Stomach (tissue), 9 donors: ENCODE results near the gene TYW1. TPM values are rescaled to one million over a fixed set of nuclear protein-coding genes. Genes with fewer than 3 reads are reported as not detected.
"Not testable (repeated sequence)": the region's sequence is repeated elsewhere in the genome, so short reads cannot be mapped to it uniquely, and the experiment has no call there.

Experiments
- DNase-seq, 2 donors: peaks; one replicate each; pipeline versions ENCODE4 v3.0.0 to v3.0.0-alpha.2; 2013 to 2019
- H3K27ac ChIP-seq, 5 donors: fragments of 200-600 bp in 4 of 5; sonication (generic) in 4 of 5; one replicate each; pipeline ENCODE4 v1.5.1; 2013 to 2019; ENCODE audit warnings: mild to moderate bottlenecking in 1 of 5, moderate library complexity in 1 of 5
- H3K27me3 ChIP-seq, 3 donors: fragments of 200-600 bp; sonication (generic); one replicate each; pipeline ENCODE4 v1.5.1; 2017 to 2019; ENCODE audit warnings: mixed run types in 1 of 3
- H3K36me3 ChIP-seq, 4 donors: fragments of 200-600 bp; sonication (generic); 1 replicate in 3 of 4; 2 replicates in 1 of 4; pipeline ENCODE4 v1.5.1; 2016 to 2019
- H3K4me1 ChIP-seq, 4 donors: fragments of 200-600 bp; sonication (generic); one replicate each; pipeline ENCODE4 v1.5.1; 2016 to 2019
- H3K4me3 ChIP-seq, 4 donors: fragments of 200-600 bp; sonication (generic) in 3 of 4; one replicate each; pipeline ENCODE4 v1.5.1; 2016 to 2019; ENCODE audit warnings: mild to moderate bottlenecking in 1 of 4
- H3K9me3 ChIP-seq, 4 donors: fragments of 200-600 bp; sonication (generic); one replicate each; pipeline ENCODE4 v1.5.1; 2016 to 2019
- CTCF ChIP-seq, 7 experiments: fragments of 450-650 bp in 4 of 7; fragments of 200-600 bp in 3 of 7; sonication (generic) in 3 of 7; IDR thresholded peaks; one replicate each; pipeline ENCODE4 v1.5.1; 2016 to 2019; ENCODE audit warnings: antibody characterized with exemption in 7 of 7, control low read depth in 2 of 7, mild to moderate bottlenecking in 1 of 7
- POLR2A ChIP-seq, 4 donors: fragments of 450-650 bp; IDR thresholded peaks; one replicate each; pipeline ENCODE4 v1.6.1; 2016; ENCODE audit warnings: antibody characterized with exemption in 4 of 4, control low read depth in 2 of 4, mild to moderate bottlenecking in 1 of 4, moderate library complexity in 1 of 4
- POLR2AphosphoS5 ChIP-seq, 3 donors: sonication (generic); formaldehyde crosslinking; IDR thresholded peaks; one replicate each; pipeline ENCODE4 v1.6.1; 2016; ENCODE audit warnings: antibody characterized with exemption in 3 of 3
- WGBS, 5 donors: extraction: QIAGEN DNeasy Blood & Tissue Kit in 3 of 5; methylation state at CpG; one replicate each; pipeline versions ENCODE4 v1.1.5 to v1.1.7; 2013 to 2018; 5-methylcytosine and 5-hydroxymethylcytosine counted together
- intact Hi-C: fragments of 100-400 bp; cut with DNase I; formaldehyde crosslinking; loops from one replicate; pipeline ENCODE4 v1.15.1; 2023; ENCODE audit warnings: low total_unique reads
- polyA plus RNA-seq, 3 donors: library from polyadenylated mRNA; stranded (reverse); fragments of 200-250 nt; gene quantifications; one replicate each; pipeline ENCODE4 v1.2.3, GENCODE V29; 2013
- total RNA-seq, 5 donors: library from RNA; depleted of rRNA; stranded (reverse); fragments of >200 nt; gene quantifications; one replicate each; pipeline versions ENCODE4 v1.1.0 to v1.2.3, GENCODE V29; 2014 to 2016
- donor health status: healthy with polysubstance abuse.
- donor health status: Bipolar disorder and iron deficiency.
- donor health status: healthy.

The TYW1 gene
- total and polyA plus RNA-seq, 8 donors = 5.2 to 74.7 (median 11.0) TPM

GRCh38 chr7:67040832-67041231, 44.2 kb downstream of the TYW1 start:
- DNase-seq, intact Hi-C loops, H3K36me3 ChIP-seq, H3K27me3 ChIP-seq, H3K4me3 ChIP-seq, H3K9me3 ChIP-seq, H3K27ac ChIP-seq: not testable (repeated sequence)
- TF ChIP-seq CTCF (IDR thresholded peaks at IDR 0.05) = peak in 2 of 7 experiments; percentile 20 to 32
- 36 to 56% (median 45%) methylated on average over 2 of the region's 2 CpGs for WGBS, 5 donors
- peaks cover 0 to 24% (median 8%) of the 10 kb centered on the region in 4 donors for H3K4me1 ChIP-seq

- WGBS, 5 donors = 69 to 78% (median 76%) methylated on average over 5 of the region's 5 CpGs
- H3K27me3 ChIP-seq, intact Hi-C loops, H3K36me3 ChIP-seq, H3K4me3 ChIP-seq, H3K9me3 ChIP-seq: not testable (repeated sequence)
- TF ChIP-seq POLR2AphosphoS5 (IDR thresholded peaks at IDR 0.05) = peak in 1 of 3 donors; percentile 10
- Histone ChIP-seq H3K27ac (peak overlapping the region in 4 of 5 donors; percentile 9 to 64 (median 55)), H3K4me1 (peaks cover 0 to 24% (median 8%) of the 10 kb centered on the region in 4 donors)
- DNase-seq = peak; percentile 47 to 50
Measured at GRCh38 chr7:67042781-67043558, 46.3 kb downstream of the TYW1 start.

- peak in 1 of 3 donors; percentile 10 for TF ChIP-seq POLR2AphosphoS5 (IDR thresholded peaks at IDR 0.05)
- peaks cover 0 to 24% (median 8%) of the 10 kb centered on the region in 4 donors for H3K4me1 ChIP-seq
- H3K27me3 ChIP-seq, H3K4me3 ChIP-seq, intact Hi-C loops, H3K36me3 ChIP-seq, DNase-seq, H3K9me3 ChIP-seq: not testable (repeated sequence)
- H3K27ac ChIP-seq = peak overlapping the region in 4 of 5 donors; percentile 9 to 62 (median 51)
- 64 to 89% (median 77%) methylated on average over 4 of the region's 4 CpGs for WGBS, 5 donors
Measured at GRCh38 chr7:67043559-67043930, 46.9 kb downstream of the TYW1 start.

- H3K27ac ChIP-seq = no peak overlapping the region
- peaks cover 0 to 24% (median 8%) of the 10 kb centered on the region in 4 donors for H3K4me1 ChIP-seq
- H3K36me3 ChIP-seq = peaks cover 0 to 12% (median 8%) of the 10 kb centered on the region in 4 donors
- no peak for DNase-seq
- H3K9me3 ChIP-seq = no peaks in the 10 kb centered on the region
- no peaks in the 10 kb centered on the region for H3K27me3 ChIP-seq
- intact Hi-C loops = no loop called here
- WGBS, 5 donors = 80 to 88% (median 86%) methylated on average over 4 of the region's 4 CpGs
- H3K4me3 ChIP-seq = no peak overlapping the region
- no peak for TF ChIP-seq CTCF (IDR thresholded peaks at IDR 0.05)
- TF ChIP-seq POLR2A (IDR thresholded peaks at IDR 0.05) = no peak
Measured at GRCh38 chr7:67045496-67045995, 48.9 kb downstream of the TYW1 start.

DNA sequence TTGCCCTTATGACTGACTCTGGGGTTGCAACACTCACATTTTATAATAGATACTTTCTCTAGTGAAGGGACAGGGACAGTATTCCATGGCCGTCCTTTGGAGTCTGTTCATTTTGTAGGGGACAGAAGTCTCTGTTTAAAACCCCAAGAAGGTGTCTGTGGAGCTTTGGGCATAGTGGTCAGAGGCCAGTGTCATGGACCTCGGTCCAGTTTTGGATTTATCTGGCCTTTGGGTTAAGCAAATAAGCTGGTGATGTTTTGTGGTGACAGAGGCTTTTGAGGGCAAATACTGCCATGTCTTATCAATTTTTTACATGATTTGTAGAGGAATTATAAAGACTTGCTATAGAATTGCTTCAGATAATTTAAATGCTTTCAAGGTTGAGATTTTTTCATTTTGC, 50.2 kb downstream of the TYW1 start:
- H3K27ac ChIP-seq, DNase-seq, H3K4me3 ChIP-seq, H3K9me3 ChIP-seq, H3K27me3 ChIP-seq, intact Hi-C loops: not testable (repeated sequence)
- Histone ChIP-seq H3K4me1 (peaks cover 0 to 24% (median 8%) of the 10 kb centered on the region in 4 donors), H3K36me3 (peaks cover 3 to 25% (median 20%) of the 10 kb centered on the region in 4 donors)
- 41 to 73% (median 68%) methylated on average over 2 of the region's 2 CpGs for WGBS, 5 donors

GRCh38 chr7:67049908-67050307, 53.3 kb downstream of the TYW1 start:
- H3K4me3 ChIP-seq, H3K9me3 ChIP-seq, DNase-seq, intact Hi-C loops, H3K27me3 ChIP-seq, H3K27ac ChIP-seq, H3K4me1 ChIP-seq: not testable (repeated sequence)
- H3K36me3 ChIP-seq = peaks cover 3 to 39% (median 29%) of the 10 kb centered on the region in 4 donors
- WGBS, 5 donors = 95 to 100% (median 96%) methylated on average over 2 of the region's 2 CpGs

DNA sequence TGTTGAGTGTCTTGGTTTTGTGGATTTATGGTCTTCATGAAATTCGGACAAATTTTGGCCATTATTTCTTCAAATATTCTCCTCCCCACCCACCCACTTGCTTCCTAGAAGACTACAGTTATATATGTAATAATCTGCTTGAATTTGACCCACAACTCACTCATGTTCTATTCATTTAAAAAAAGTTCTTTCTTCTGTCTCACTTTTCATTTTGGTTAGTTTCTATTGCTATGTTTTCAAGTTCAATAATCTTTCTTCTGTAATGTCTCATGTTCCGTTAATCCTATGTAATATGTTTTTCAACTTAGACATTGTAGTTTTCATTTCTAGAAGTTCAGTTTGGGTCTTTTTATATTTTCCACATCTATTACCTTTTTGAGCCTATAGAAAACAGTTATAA, 55.5 kb downstream of the TYW1 start:
- DNase-seq, H3K9me3 ChIP-seq, H3K27ac ChIP-seq, H3K27me3 ChIP-seq, H3K4me3 ChIP-seq, H3K4me1 ChIP-seq, intact Hi-C loops: not testable (repeated sequence)
- H3K36me3 ChIP-seq = peaks cover 3 to 50% (median 38%) of the 10 kb centered on the region in 4 donors
- 85 to 96% (median 91%) methylated on average over 2 of the region's 2 CpGs for WGBS, 5 donors
